Prostate gland (tissue), 2 donors: ENCODE measurements around the gene MAPK1.

Source experiments
- CTCF ChIP-seq, 4 experiments: fragments of 200-600 bp in 2 of 4; fragments of 450-650 bp in 2 of 4; sonication (generic) in 2 of 4; IDR thresholded peaks; 1 replicate in 3 of 4; 2 replicates in 1 of 4; pipeline ENCODE4 v1.5.1; 2016 to 2019; ENCODE audit warnings: antibody characterized with exemption in 4 of 4, mild to moderate bottlenecking in 2 of 4, moderate library complexity in 2 of 4
- POLR2A ChIP-seq: fragments of 450-650 bp; IDR thresholded peaks from one replicate; pipeline ENCODE4 v1.6.1; 2016; ENCODE audit warnings: antibody characterized with exemption, mild to moderate bottlenecking

- TF ChIP-seq CTCF (IDR thresholded peaks at IDR 0.05), result no peak
- no peak for TF ChIP-seq POLR2A
Observed at GRCh38 chr22:21889251-21889990, 22.0 kb upstream of the MAPK1 start.
